Hepatocyte (in vitro differentiated cells): ENCODE data around the gene OR51A4.

ENCODE experiments used
- CTCF ChIP-seq: fragments of 200-600 bp; sonication (generic); IDR thresholded peaks from 2 replicates; pipeline ENCODE4 v1.5.1; 2016; ENCODE audit warnings: antibody characterized with exemption, mild to moderate bottlenecking; ENCODE audit not compliant: poor library complexity
- EZH2phosphoT487 ChIP-seq: fragments of 200-600 bp; sonication (generic); IDR thresholded peaks from one replicate; pipeline ENCODE4 v1.6.1; 2018; ENCODE audit warnings: antibody characterized with exemption, mild to moderate bottlenecking, low read depth, moderate library complexity; ENCODE audit not compliant: unreplicated experiment, severe bottlenecking

DNA sequence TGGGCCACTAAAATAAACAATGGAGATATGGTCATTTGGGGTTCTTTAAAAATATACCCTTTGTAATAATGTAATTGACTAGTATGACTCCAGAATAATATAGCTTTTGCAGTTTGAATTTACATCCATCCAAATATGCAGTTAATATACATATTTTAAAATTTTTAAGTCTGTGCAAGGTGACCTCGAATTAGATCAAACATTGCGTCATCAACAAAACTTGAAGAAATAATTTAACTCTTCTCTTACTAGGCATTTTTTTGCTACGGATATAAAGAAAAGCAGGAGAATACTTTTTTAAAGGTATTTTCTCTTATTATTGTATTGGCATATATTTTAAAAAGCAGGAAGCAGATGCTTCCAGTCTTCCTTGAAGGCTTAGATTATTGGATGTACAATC lies 10.7 kb downstream of the OR51A4 start:
- TF ChIP-seq CTCF (no peak), EZH2phosphoT487 (no peak)
